IPS DF 19.7 (cell line): Measurements from ENCODE around the gene FHOD3.

ENCODE experiments used
- DNase-seq: peaks from one replicate; pipeline ENCODE4 v3.0.0-alpha.2; 2013; ENCODE audit warnings: low read depth, low spot score

Gene FHOD3

DNA sequence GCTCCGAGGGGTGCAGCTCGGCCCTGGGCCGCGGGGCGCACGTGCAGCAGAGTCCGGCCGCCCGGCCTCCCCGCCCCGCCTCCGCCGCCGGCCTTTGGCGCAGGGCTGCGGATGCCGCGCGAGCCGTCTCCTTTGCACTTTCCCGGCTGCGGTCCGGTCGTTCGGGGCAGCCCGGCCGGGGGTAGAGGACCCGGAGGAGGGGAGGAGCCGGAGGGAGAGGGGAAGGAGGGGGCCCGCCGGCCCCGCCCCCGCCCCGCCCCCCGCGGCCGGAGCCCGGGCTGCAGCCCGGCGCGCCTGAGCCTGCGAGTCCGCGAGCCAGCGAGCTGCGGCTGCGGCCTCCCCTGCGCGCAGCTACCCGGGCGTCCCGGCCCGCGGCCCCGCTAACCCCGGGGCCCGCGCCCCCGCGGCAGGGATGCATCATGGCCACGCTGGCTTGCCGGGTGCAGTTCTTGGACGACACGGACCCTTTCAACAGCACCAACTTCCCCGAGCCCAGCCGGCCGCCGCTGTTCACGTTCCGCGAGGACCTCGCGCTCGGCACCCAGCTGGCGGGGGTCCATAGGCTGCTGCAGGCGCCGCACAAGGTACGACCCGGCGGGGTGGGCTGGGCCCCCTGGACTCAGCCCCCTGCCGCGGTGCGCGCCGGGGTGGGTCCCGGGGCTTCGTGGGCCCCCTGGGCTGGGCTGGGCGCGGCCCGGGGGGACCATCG is at the start of gene FHOD3:
Gene FHOD3, plus strand, starts transcription at position 297 of the 709 bp plus-strand sequence. Its CDS starts 123 bp downstream, at position 420.
- no peak for DNase-seq

DNA sequence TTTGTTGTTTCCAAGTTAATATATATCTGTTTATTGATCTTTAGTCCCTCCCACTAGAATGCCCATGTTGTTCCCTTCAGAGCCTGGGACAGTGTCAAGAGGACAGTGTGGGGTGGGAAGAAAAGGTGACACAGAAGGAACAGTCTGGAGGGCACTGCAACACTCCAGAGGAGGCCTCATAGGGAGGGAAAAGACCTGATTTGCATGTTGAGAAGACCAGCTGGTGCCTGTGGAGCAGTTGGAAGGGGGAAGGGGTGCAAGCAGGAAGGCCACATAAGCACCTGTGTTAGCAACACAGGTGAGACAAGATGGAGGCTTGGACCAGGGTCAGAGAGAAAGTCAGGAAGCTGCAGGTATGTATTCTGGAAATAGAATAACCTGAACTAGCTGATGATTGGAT is 48.1 kb upstream of the FHOD3 start:
- DNase-seq: no peak

DNA sequence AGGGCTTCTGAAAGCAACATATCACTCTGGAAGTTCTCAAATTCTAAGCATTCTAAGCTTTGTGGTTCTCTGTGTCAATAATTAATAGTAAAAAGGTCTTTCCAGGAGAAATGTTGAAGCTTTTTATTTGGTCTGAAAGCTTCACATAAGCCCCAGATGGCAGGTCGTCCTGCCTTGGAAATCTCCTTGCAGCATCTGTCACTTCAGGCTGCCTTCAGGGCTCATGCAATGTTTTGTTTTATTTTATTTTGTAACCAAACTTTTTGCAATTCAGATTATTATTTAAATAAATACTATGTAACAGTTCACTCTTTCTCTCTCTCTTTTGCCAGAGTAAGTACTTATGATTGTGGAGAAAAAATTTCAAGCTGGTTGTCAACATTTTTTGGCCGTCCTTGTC is 46.7 kb upstream of the FHOD3 start:
- DNase-seq: no peak

DNA sequence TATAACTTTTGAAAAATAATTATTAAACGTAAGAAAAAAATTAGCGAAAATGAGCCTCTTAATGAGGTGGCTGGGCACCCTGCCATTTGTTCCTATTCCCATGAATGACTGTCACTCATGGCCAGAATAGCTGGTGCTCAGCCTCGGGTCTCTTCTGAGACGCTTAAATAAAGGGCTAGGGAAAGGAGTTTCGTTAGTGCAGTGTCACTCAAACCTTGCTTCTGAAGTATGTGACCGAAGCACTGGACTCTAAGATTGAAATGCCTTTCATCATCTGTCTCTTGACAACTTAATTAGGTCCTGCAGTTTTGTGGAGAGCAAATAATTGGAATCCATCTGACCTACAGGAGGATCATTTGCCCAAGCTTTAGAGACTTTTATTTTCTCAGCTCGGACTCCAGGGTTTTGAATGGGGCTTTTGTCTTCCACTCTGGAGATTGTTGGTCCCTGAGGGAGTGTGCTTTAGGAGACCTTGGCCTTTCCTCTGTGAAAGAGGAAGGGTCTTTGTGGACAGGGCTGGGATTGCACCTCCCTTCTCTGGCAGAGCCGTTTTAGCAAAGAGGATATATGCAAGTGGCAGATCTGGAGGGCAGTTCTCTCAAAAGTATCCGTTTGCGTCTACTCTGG is 42.3 kb upstream of the FHOD3 start:
- DNase-seq: no peak

DNA sequence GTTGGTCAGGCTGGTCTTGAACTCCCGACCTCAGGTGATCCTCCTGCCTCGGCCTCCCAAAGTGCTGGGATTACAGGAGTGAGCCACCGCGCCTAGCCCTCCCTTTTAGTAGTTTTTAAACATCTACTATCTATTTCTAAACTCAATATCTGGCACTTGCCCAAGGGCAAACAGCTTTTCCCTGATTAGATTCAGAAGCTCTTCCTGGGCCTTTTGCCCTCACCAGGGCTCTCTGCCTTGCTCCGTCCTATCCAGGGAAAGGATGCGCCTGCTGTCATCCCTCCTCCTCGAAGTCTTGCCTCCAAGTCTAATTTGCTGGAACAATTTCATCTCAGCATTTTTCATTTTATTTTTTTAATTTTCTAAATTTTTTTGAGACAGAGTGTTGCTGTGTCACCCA is 41.4 kb upstream of the FHOD3 start:
- DNase-seq: no peak

DNA sequence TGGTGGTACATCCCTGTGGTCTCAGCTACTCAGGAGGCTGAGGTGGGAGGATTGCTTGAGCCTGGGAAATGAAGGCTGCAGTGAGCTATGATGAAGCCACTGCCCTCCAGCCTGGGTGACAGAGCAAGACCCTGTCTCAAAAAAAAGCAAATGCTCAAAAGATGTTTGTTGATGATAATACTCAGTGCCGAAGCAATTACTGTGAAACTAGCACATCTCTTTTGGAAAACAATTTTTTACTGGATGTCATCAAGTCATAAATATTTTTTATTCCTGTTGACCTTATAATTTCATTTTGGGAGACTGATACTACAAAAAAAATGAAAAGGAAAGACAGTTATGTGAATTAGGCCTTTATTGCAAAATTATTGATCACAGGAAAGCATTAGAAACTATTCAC is 34.5 kb upstream of the FHOD3 start:
- DNase-seq: no peak

DNA sequence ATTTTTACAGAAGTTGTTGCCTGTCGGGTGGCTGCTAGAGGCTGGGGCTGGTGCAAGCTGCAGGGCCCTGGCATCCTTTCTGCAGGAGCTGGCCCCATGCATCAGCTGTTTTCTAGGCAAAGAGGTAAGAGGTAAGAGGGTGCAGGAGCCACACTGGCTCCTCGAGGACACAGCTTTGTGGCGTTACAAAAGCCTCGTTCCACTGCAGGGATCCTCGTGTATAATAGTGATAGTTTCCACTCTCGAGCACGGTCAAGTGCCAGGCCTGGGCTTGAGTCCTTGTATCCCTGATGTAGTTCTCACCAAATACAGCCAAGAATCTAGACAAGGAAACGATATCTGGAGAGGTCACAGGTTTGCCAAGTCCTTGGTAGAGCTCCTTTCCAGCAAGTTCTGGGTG is 33.2 kb upstream of the FHOD3 start:
- no peak for DNase-seq

DNA sequence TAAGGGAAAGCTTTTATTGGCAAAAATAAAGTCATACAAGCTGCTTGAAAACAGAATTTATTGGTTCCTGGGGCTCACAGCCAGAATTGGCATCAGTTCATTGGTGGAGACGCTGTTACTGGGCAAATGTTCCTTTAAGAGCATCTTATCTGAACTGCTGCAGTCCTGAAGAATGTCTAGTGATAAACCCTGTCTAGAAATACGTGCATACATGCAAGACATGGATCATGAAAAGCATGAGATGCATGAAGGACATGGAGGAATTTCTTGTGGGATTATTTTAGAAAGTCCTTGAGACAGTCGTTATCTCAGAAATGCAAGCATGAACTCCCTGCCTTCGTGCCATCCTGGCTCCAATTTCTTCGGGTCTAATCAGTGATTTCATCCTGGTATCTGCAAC is 32.5 kb upstream of the FHOD3 start:
- DNase-seq: no peak

DNA sequence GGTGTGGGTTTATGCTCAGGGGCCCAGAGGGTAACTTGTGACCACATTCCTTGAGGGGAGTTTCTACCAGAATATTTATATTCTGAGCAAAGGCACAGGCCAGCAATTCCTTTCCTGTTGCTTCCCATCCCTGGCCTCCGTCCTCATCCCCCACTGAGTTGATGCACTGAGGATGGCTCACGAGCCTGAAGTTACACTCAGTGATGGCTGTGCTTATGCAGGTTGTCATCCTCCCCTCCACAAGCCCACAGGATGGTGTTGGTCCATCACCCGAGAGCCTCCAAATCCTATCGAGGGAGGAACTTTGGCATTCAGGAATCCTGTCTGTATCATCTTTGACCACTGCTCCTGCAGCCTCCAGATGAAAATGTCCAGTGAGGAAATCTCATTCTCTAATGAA is 28.4 kb upstream of the FHOD3 start:
- DNase-seq: no peak

DNA sequence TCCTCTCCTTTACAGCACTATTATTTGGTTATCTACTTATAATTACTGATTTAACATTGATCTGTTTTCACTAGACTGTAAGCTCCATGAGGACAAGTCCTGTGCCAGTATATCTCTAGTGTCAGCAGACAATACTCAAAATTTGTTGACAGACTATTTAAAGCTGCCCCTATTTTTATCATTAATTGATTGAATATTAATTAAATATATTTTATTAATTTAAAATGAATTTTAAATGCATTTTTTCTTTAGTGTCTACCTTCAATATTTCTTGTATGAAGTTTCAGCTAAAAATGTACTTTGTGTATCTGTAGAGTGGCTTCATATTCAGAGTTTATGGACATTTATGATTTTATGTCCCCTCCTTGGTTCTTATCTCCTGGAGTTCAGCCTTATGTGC is 26.4 kb upstream of the FHOD3 start:
- DNase-seq: no peak

DNA sequence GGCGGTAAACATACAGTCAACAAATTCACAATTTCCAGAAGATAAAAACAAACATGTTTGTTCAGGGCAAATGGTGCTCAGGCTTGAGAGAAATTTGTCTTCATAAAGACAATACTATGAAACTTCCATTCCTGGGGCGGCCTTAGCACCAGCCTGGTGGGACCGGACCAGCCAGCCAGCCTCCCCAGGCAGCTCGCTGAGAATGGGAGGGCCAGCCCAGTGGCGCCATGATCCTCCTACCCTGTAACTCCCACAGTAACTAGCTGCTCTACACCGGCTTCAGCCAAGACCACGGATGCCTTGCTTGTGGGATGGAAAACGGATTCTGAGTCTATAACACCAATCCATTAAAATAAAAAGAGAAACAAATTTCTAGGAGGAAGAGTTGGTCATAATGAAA is 24.2 kb upstream of the FHOD3 start:
- DNase-seq: no peak

DNA sequence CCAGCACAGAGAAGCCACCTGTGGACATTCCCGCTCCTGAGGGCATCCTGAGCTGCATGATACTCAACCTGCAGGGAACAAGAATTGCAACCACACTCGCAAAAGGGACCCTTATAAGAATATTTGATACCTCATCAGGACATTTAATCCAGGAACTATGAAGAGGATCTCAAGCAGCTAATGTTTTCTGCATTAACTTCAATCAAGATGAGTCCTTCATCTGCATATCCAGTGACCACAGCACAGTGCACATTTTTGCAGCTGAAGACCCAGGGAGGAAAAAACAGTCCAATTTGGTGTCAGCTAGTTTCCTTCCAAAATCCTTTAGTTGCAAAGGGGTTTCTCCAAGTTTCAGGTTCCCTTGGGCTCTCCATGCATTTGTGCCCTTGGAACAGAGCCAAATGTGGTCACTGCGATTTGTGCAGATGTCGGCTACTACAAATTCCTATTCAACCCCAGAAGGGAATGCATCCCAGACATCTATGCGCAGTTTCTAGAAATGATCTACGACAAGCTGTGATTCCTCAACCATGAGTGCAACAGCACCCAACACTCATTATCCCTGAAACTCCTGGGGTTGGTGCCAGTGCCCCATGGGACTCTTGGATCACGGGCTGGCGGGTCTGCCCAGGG is 23.3 kb upstream of the FHOD3 start:
- DNase-seq: no peak

DNA sequence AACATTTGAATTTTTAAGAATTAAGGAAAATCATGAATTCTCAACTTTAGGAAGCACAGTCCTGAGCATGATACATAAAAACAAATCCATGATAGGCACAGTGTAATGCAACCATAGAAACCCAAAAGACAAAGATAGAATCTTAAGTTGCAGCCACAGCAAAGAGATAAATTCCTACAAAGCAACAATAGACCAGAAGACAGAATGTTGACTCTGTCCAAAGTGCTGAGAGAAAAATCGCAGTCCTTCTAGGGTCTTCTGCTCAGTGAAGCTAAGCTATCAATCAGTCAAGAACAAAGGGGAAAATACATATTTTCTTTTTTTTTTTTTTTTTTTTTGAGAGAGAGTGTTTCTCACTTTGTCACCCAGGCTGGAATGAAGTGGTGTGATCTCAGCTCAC is 22.0 kb upstream of the FHOD3 start:
- DNase-seq: no peak

DNA sequence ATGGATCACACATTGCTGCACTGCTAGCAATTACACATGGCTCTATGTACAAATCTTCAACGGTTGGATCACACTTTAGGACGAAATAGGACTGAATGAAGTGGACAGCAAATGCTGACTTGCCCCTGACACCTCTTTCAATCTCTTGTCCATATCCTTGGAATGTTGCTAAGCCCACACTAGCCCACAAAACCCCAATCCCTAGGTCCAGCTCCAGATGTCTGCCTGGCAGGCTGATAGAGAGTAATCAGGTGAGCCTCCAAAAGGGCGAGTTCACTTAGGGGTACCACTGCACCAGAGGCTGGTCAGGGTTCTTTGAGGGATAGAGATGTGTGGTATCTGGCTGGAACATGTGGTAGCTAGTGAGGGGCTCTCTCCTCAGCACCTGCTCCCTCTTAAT is 18.5 kb upstream of the FHOD3 start:
- DNase-seq: no peak

DNA sequence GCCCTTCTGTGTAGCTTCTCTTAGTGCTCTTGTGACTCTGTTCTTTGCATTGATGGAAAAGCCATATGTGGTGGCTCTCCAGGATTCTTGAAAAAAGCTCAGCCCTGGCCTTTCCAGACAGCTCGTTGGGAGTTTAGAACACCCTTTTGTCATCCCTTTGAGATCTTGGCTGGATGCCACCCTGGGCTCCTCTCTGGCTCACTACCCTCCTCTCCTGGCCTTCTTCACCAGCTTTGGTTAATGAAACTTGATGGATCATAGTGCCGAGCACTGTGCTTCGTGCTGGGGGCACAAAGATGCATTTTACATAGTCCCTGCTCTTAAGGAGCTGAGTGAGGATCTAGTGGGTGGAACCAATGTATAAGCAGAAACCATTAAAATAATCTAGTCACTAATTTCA is 15.6 kb upstream of the FHOD3 start:
- DNase-seq: no peak

DNA sequence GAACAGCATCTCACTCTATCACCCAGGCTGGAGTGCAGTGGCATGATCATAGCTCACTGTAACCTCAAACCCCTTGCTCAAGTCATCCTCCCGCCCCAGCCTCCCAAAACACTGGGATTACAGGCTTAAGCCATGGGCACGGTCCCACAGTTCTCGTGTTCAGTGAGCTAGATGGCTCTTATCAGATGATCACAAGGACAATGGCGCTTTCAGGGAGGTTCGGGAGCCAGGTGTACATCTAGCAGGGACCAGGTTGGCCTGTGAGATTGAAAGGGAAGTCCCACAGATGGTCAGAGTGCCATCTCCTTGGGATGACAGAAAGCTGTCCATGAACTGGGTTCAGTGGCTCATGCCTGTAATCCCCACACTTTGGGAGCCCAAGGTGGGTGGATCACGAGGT is 14.1 kb upstream of the FHOD3 start:
- no peak for DNase-seq

DNA sequence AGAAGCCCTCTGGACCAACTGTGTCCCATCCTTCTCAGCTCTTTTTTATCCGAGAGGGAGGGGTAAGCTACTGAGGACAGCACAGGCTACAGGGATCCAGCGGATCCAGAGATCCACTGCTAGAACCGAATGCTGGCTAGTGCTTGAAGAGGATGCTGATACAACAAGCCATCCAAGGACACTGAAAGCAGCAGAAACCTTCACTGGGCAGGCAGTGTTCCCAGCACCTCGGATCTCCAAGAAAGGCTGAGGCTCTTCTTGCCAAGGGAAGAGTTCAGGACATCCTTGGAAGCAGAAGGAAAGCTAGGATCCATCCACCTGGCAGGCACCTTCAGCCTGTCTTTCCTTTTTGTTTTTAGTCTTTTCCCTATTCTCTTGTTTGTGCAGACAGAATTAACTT is 13.2 kb upstream of the FHOD3 start:
- DNase-seq: no peak

DNA sequence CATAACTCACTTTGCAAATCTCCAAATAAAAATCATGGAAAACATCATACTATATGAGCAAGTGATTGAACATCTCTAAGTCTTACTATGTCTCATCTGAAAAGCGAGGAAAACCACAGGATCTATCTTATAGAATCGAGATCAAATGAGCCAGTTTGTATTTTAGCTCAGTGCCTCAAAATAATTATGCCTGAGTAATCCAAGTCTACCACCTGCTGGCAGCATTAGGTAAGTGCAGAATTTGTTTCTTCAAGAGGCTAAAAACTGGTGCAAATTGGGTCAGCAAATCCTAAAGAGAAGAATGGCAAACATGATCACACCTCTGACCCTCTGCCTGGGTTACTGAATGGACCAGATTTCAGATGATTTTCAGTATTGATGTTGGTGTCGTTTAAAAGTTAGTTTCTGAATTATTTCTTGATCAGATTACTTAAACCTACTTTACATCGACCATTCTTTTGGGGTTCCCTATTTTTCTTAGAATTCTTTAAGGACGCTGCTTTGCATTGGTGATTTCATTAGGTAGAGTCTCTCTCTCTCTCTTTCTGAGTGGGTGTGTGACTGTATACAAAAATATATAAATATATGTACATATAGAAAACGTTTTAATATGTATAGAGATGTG is 12.7 kb upstream of the FHOD3 start:
- DNase-seq: no peak

DNA sequence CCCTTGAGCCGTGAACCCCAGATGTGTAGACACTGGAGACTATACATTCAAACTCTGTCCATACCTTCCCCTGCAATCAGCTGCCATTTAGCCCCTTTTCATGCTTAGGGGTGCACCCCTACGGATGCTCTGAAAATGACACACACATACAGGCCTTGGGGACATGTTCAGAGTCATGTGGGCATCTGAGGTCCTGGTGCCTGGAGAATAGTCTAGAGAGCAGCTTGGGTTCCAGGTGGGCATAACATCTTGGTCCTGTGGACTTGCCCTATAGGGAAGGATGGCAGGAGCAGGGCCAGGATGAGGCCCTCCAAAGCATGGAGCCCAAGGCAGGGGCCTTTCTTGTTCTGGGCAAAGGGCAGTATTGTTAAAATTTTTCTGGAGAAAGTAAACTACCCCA is 9.9 kb upstream of the FHOD3 start:
- no peak for DNase-seq

DNA sequence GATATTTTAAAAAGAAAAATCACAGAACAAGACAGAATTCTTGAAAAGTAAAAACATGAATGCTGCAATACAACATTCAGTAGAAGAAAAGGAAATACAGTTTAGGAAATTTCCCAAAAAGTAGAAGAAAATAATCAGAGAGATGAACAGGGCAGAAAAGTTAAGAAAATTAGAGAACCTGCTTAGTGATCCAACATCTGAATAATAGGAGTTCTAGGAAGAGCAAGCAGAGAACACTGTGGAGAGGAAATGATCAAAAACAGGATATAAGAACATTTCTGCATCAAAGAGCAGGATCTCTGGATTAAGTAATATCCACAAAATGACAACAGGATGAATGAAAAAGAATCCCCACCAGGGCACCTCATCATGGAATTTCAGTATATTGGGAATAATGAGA is 8.8 kb upstream of the FHOD3 start:
- no peak for DNase-seq

DNA sequence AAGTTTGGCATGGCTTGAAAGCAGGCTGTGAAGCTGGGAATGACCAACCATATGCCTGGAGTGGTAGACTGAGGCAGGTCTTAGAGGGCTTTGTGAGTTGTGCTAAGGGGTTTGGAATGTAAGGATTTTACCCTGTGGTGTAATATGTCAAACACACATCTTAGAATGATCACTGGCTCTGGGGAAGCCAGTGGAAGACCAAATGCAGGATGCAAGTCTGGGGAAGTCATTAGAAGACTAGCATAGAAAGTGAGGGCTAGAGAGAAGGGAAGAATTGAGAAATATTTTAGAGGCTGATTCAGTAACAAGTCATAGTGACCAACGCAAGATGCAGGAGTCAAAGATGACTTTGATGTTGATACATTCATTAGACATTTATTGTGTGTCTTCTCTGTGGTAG is 3.5 kb upstream of the FHOD3 start:
- DNase-seq: no peak

DNA sequence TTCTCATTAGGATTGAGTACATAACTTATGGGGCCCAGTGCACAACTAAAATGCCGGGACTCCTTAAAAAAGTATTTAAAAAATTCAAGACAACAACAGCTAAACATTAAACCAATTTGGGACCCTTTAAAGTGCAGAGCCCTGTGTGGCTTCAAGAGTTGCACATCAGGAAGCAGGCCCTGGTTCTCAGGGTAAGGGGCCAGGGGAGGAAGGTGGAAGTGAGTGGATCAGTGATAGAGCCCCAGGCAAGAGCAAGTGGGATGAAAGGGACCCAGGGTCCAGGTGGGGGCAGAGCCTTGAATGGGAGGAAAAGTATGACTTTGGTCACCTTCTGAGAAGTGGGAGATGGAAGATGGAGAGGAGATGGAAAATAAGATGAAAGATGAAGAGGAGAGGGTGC is 2.3 kb upstream of the FHOD3 start:
- DNase-seq: no peak

DNA sequence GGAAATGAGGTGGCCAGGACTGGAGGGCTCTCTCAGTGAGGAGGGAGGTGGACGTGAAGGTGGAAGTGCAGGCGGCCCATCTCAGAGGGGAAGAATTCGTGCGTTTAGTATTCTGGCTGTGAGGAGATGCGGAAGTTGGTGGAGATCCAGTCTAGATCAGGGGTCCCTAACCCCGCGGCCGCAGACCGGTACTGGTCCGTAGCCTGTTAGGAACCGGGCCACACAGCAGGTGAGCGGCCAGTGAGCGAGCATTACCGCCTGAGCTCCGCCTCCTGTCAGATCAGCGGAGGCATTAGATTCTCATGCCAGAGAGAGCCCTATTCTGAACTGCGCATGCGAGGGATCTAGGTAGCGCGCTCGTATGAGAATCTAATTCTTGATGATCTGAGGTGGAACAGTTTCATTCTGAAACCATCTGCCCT is 1.6 kb upstream of the FHOD3 start:
- no peak for DNase-seq
